Measurements from ENCODE around the gene AMPD1.

DNA sequence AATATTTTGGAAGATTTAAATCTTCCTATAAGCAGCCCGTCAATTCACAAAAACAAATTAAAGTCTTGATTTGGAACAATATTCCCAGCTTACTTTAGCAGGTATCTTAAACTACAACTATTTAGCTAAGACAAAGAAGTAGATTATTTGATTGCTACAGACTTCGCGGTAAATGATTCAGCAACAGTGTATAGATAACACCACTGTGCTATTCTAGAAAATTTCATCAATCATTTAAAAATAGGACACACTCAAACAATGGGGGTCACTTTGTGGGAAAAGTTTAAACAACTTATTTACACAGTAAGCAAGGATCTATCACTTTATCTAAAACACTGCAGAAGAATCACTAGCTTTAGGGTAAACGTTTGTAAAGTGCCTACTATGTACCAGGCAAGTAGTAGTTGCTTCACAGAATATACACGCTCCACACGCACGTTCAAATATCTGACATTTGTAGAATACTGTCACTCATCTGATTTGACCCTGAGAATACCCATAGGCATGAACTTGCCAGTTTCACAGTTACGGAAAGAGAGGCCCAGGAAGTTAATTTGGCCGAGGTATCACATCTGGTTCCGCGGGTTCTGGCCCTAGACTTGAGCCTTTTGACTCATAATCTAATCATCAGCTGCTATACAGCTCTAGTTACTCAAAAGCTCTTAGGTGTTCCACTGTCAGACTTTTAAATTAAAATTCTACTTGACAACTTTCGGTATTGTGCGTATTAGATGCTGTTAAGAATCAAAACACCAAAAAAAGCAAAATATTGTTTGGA lies 26.4 kb downstream of the AMPD1 start:
- TF ChIP-seq ZNF274 (IDR thresholded peaks at IDR 0.05; ENCODE audit: low read depth, low read length) (no peak), YY1 (IDR thresholded peaks at IDR 0.05; ENCODE audit: insufficient read depth, insufficient read length) (no peak), SUZ12 (IDR thresholded peaks at IDR 0.05; ENCODE audit: extremely low read depth, insufficient read depth, insufficient read length) (no peak)

All from NT2/D1 (cell line).